GM23338 (cell line): Measurements from ENCODE around the gene SZT2. TPM values are rescaled to one million over a fixed set of nuclear protein-coding genes. Genes with fewer than 3 reads are reported as not detected.

Experiments
- ATAC-seq: fragments of 200-7000 bp; cut with Tn5 transposase; 3 replicates; pipeline ENCODE4 v1.9.1; 2020
- DNase-seq: peaks from one replicate; pipeline ENCODE4 v3.0.0-alpha.2; 2015; ENCODE audit warnings: low spot score
- H2AFZ ChIP-seq: fragments of 200-600 bp; sonication (generic); 2 replicates; pipeline ENCODE4 v1.8.0; 2016; ENCODE audit warnings: antibody characterized with exemption, mild to moderate bottlenecking, moderate library complexity
- H3F3A ChIP-seq: fragments of 200-600 bp; sonication (generic); replicated peaks from 2 replicates; pipeline ENCODE4 v1.8.0; 2017; ENCODE audit warnings: antibody characterized with exemption, mixed run types, low read depth
- H3K27ac ChIP-seq: fragments of 200-600 bp; sonication (generic); 2 replicates; pipeline ENCODE4 v1.6.1; 2016; ENCODE audit warnings: low read depth
- H3K27me3 ChIP-seq: fragments of 200-600 bp; sonication (generic); 2 replicates; pipeline ENCODE4 v1.8.0; 2016; ENCODE audit warnings: mild to moderate bottlenecking, mixed run types, moderate library complexity; ENCODE audit not compliant: insufficient read depth
- H3K36me3 ChIP-seq: fragments of 200-600 bp; sonication (generic); 2 replicates; pipeline ENCODE4 v1.8.0; 2016; ENCODE audit warnings: mild to moderate bottlenecking; ENCODE audit not compliant: insufficient read depth
- H3K4me1 ChIP-seq: fragments of 200-600 bp; sonication (generic); 2 replicates; pipeline ENCODE4 v1.8.0; 2016; ENCODE audit warnings: mild to moderate bottlenecking, moderate library complexity; ENCODE audit not compliant: insufficient read depth
- H3K4me2 ChIP-seq: fragments of 200-600 bp; sonication (generic); 2 replicates; pipeline ENCODE4 v1.7.1; 2017; ENCODE audit warnings: mixed run types
- H3K4me3 ChIP-seq: fragments of 200-600 bp; sonication (generic); 2 replicates; pipeline ENCODE4 v1.6.1; 2016; ENCODE audit warnings: mixed run types
- H3K79me2 ChIP-seq: fragments of 200-600 bp; sonication (generic); replicated peaks from 2 replicates; pipeline ENCODE4 v1.8.0; 2017; ENCODE audit warnings: mild to moderate bottlenecking; ENCODE audit not compliant: insufficient read depth
- H3K9me2 ChIP-seq: fragments of 200-600 bp; sonication (generic); 2 replicates; pipeline ENCODE4 v1.8.0; 2017; ENCODE audit not compliant: insufficient read depth
- H4K20me1 ChIP-seq: fragments of 200-600 bp; sonication (generic); replicated peaks from 2 replicates; pipeline ENCODE4 v1.8.0; 2017; ENCODE audit warnings: mild to moderate bottlenecking; ENCODE audit not compliant: insufficient read depth
- H3K27ac Mint-ChIP-seq: 2 replicates; pipeline ENCODE4 v1.8.0; 2020; ENCODE audit warnings: inconsistent platforms, mild to moderate bottlenecking, moderate library complexity, mixed read lengths
- H3K27me3 Mint-ChIP-seq: 3 replicates; pipeline ENCODE4 v1.8.0; 2022; ENCODE audit warnings: low read depth, mild to moderate bottlenecking, moderate library complexity, mixed read lengths, inconsistent platforms; ENCODE audit not compliant: insufficient read depth, poor library complexity
- H3K36me3 Mint-ChIP-seq: 3 replicates; pipeline ENCODE4 v1.8.0; 2021; ENCODE audit warnings: low read depth, mild to moderate bottlenecking, inconsistent platforms, moderate library complexity, mixed read lengths
- H3K4me1 Mint-ChIP-seq: 3 replicates; pipeline ENCODE4 v1.8.0; 2020; ENCODE audit warnings: mild to moderate bottlenecking, inconsistent platforms, mixed read lengths
- H3K4me3 Mint-ChIP-seq: 3 replicates; pipeline ENCODE4 v1.8.0; 2021; ENCODE audit warnings: moderate library complexity, mild to moderate bottlenecking, inconsistent platforms, mixed read lengths
- H3K9me3 Mint-ChIP-seq: 3 replicates; pipeline ENCODE4 v1.8.0; 2020; ENCODE audit warnings: moderate library complexity, mild to moderate bottlenecking, inconsistent platforms, mixed read lengths
- CREB1 ChIP-seq: fragments of 250-450 bp; sonication (Bioruptor Pico); IDR thresholded peaks from 2 replicates; pipeline ENCODE4 v1.5.0; 2020; ENCODE audit warnings: low read depth, mild to moderate bottlenecking, moderate library complexity
- CTCF ChIP-seq, 2 experiments: fragments of 200-600 bp in 1 of 2; sonication (generic) in 1 of 2; conservative IDR thresholded peaks; 2 replicates each; pipeline versions ENCODE4 v1.5.1 to v1.6.1; 2016 to 2017; ENCODE audit warnings: antibody characterized with exemption in 2 of 2, low read depth in 2 of 2, mild to moderate bottlenecking in 2 of 2, moderate library complexity in 1 of 2
- EZH2 ChIP-seq: fragments of 200-600 bp; sonication (generic); IDR thresholded peaks from one replicate; pipeline ENCODE4 v1.8.0; 2017; ENCODE audit warnings: antibody characterized with exemption, mild to moderate bottlenecking, low read depth; ENCODE audit not compliant: unreplicated experiment
- EZH2phosphoT487 ChIP-seq: fragments of 200-600 bp; sonication (generic); IDR thresholded peaks from one replicate; pipeline ENCODE4 v1.8.1; 2018; ENCODE audit warnings: antibody characterized with exemption; ENCODE audit not compliant: unreplicated experiment
- JUNB ChIP-seq: IDR thresholded peaks from one replicate; pipeline ENCODE4 v1.6.1; 2016; ENCODE audit warnings: antibody characterized with exemption; ENCODE audit not compliant: unreplicated experiment
- NANOG ChIP-seq: IDR thresholded peaks from 2 replicates; pipeline ENCODE4 v1.6.1; 2016; ENCODE audit warnings: antibody characterized with exemption, borderline replicate concordance
- POLR2AphosphoS5 ChIP-seq: IDR thresholded peaks from 2 replicates; pipeline ENCODE4 v1.6.1; 2016; ENCODE audit warnings: antibody characterized with exemption, low read depth
- REST ChIP-seq: IDR thresholded peaks from one replicate; pipeline ENCODE4 v1.6.1; 2018; ENCODE audit warnings: antibody characterized with exemption; ENCODE audit not compliant: unreplicated experiment
- STAT1 ChIP-seq: IDR thresholded peaks from one replicate; pipeline ENCODE4 v1.6.1; 2016; ENCODE audit warnings: antibody characterized with exemption; ENCODE audit not compliant: unreplicated experiment
- ZNF114 ChIP-seq: fragments of 250-450 bp; sonication (Bioruptor Pico); IDR thresholded peaks from 2 replicates; pipeline ENCODE4 v1.5.0; 2020; ENCODE audit warnings: mild to moderate bottlenecking, moderate library complexity
- ZNF331 ChIP-seq: fragments of 250-450 bp; sonication (Bioruptor Pico); IDR thresholded peaks from 2 replicates; pipeline ENCODE4 v1.5.0; 2020; ENCODE audit warnings: low read depth, mild to moderate bottlenecking, moderate library complexity
- polyA plus RNA-seq: library from polyadenylated mRNA; unstranded; fragments of >200 nt; fragmentation: Nextera tagmentation; extraction: Ambion mirVana; gene quantifications from 2 replicates; pipeline ENCODE4 v1.2.1, GENCODE V29; 2016
- total RNA-seq: library from RNA; depleted of rRNA; stranded (reverse); fragments of >200 nt; shearing (Covaris generic); gene quantifications from 2 replicates; pipeline ENCODE4 v1.2.3, GENCODE V29; 2014

SZT2 gene
- total and polyA plus RNA-seq, 2 experiments from 2014 or later, result 4.1 to 16.1 TPM

- TF ChIP-seq POLR2AphosphoS5 (no peak), JUNB (no peak), CREB1 (CRISPR knock-in tag) (no peak), STAT1 (no peak), REST (no peak), ZNF331 (CRISPR knock-in tag) (no peak), CTCF (conservative IDR thresholded peaks at IDR 0.05; ENCODE audit: low read depth in 2 of 2) (no peak), EZH2phosphoT487 (no peak), NANOG (no peak), EZH2 (no peak)
Observed at GRCh38 chr1:43482215-43482614, 92.5 kb downstream of the SZT2 start (continued).

GRCh38 chr1:43484367-43484766 is 94.7 kb downstream of the SZT2 start:
- Histone ChIP-seq H3K4me3 (no peak overlapping the region), H4K20me1 (no peaks in the 10 kb centered on the region), H3K27ac (no peak overlapping the region), H3K79me2 (no peaks in the 10 kb centered on the region), H3K4me2 (no peak overlapping the region), H3K36me3 (no peaks in the 10 kb centered on the region), H3F3A (no peaks in the 10 kb centered on the region), H3K27me3 (no peaks in the 10 kb centered on the region), H3K4me1 (no peaks in the 10 kb centered on the region), H3K9me2 (no peaks in the 10 kb centered on the region), H2AFZ (no peak overlapping the region)
- Mint-ChIP-seq H3K4me1 (no peaks in the 10 kb centered on the region), H3K27me3 (peaks cover 2% of the 10 kb centered on the region), H3K36me3 (no peaks in the 10 kb centered on the region; the same call in 2 of the 3 replicates), H3K9me3 (peaks cover 15% of the 10 kb centered on the region), H3K4me3 (no peak overlapping the region), H3K27ac (no peak overlapping the region)
- ATAC-seq (no peak), DNase-seq (no peak)
- TF ChIP-seq STAT1, result no peak
- TF ChIP-seq EZH2phosphoT487, result no peak
- TF ChIP-seq ZNF114, result no peak
- no peak for TF ChIP-seq ZNF331 (CRISPR knock-in tag)
- no peak for TF ChIP-seq CREB1 (CRISPR knock-in tag)
- TF ChIP-seq REST, result no peak
